HG03442 (cell line): ENCODE data around the gene SRSF4.
"Not testable (repeated sequence)": the region's sequence is repeated elsewhere in the genome, so short reads cannot be mapped to it uniquely, and the experiment has no call there.

ENCODE experiments used
- ATAC-seq: cut with Tn5 transposase; IDR thresholded peaks from one replicate; pipeline ENCODE4 v1.9.1; 2021; ENCODE audit warnings: mild to moderate bottlenecking, moderate library complexity; ENCODE audit not compliant: unreplicated experiment

SRSF4 gene

DNA sequence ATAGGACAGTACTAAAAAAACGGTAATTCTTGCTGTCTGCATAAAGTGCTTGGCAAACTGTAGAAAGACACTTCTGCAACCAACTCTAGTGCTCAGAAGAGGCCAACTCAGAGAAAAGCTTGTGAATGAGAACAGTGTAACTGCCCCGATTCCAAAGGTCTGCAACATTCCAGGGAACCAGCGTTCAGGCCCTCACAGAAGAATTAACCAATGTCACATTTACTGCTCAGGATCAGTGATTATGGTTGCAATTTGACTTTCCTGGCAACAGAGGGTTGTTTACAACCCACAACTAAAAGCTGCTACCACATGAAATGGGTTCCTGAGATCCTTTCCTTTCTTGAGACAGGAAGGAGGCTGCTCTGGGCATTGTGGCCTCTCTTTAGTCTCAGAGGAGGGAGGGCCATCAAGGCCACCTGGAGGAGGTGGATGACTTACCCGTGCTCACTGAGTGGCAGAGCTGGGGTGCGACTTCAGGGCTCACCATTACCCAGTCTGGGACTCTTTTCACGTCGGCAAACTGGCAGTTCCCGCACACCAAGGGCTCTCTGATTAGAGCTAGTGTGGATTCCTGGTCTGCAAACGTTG lies 15.3 kb downstream of the SRSF4 start:
- no peak for ATAC-seq

DNA sequence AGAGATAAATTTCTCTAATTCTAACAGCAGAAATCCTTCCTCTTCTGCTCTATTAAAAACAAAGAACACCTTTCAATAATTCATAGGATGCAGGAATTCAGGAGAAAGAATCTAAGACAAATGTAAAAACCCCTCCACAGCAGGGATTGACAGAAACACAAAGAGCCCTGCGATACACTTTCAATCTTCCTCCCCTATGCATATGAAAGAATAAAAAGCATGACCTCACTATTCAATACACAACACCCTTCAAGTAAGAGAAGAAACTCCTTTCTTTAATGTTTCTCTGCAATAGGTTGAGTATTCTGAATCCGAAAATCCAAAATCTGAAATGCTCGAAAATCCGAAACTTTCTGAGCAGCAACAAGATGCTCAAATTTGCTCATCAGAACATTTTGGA lies 17.1 kb downstream of the SRSF4 start:
- ATAC-seq = no peak

GRCh38 chr1:29162476-29163138 lies 19.1 kb downstream of the SRSF4 start:
- no peak for ATAC-seq

GRCh38 chr1:29162025-29162424 lies 19.7 kb downstream of the SRSF4 start:
- no peak for ATAC-seq

DNA sequence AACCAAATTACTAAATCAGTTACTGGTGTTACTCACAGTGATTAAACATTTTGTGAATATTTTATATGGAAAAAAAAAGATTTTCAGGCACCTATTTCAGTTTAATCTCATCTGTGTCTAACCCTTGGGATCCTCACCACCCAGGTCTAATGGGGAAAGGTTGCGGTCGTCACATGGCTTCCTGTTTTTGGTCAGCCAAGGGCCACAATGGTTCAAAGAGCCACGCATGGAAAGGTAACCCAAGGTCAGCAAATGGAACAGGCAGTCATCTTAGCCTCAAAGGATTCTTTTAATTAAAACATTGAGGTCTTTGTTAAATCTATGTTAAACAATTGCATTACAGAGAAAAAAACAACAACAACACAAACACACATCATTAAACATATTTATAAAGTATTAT lies 21.9 kb downstream of the SRSF4 start:
- no peak for ATAC-seq

DNA sequence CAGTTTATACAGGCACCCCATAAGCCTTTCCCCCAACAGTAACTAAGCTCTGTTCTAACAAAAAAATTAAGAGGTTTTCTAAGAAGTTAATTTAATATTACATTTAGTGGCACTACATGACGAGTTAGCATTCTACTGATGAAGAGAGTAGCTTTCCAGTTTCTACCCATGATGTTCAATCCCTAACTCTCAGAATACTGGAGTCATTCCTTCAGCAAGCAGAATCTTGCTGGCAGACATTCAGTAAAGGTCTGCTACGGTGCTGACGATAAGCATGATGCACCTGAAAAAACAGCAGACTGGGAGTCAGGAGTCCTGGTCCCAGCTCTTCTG lies 24.5 kb downstream of the SRSF4 start:
- ATAC-seq = no peak

DNA sequence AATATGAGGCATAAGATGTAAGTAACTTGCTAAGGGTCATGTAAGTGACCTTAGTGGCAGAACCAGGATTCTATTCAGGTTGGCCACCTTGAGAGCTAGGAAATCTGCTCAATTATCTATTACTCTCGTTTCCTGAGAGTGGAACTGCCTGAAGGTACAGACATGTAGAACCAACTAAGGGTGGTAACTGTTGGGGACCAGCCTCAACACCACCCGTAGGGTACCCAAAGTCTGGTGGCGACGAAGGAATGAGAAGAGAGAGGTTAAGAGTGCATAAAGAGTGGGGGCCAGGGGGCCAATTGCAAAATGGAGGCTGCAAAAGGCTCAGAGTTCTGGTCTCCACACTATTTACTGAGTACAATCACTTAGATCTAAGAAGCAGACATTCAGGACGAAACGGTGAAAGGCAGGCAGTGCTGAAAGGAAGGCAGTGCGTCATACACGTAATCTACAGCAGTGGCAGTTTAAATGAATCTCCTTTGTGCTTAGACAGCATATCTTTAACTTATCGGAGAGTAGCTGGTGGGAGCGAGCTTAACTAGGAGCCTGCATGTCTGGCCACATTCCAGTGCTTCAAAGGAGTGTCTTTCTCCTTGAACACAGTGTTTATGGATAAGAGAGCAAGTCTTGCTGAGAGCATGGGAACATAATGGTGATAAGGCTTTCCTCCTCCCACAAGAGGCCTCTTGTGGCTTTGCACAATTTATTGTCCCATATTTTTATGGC lies 25.0 kb downstream of the SRSF4 start:
- no peak for ATAC-seq

DNA sequence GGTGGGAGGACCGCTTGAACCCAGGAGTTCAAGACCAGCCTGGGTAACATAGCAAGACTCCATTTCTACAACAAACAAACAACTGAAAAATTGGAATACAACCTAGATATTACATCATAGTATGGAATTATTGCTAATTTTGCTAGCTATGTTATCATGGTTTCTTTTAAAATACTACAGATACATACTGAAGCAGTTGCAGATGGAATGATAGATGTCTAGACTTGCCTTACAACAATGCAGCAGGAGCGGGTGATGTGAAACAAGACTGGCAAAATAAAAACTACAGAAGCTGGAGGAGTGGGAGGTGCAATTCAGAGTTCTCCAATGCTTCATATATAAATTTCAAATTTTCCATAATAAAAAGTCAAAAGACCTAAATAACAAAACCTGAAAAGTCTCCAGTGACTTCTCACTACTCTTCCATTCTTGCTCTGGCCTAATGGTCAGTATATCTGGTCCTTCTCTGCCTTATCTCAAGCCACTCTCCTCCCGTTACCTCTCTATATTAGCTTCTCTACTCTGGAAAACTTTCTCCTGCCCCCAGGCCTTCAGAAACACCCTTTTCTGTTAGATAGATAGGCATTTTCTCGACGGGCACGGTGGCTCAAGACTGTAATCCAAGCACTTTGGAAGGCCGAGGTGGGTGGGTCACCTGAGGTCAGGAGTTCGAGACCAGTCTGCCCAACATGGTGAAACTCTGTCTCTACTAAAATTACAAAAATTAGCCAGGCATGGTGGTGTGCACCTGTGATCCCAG lies 29.5 kb downstream of the SRSF4 start:
- ATAC-seq = no peak

DNA sequence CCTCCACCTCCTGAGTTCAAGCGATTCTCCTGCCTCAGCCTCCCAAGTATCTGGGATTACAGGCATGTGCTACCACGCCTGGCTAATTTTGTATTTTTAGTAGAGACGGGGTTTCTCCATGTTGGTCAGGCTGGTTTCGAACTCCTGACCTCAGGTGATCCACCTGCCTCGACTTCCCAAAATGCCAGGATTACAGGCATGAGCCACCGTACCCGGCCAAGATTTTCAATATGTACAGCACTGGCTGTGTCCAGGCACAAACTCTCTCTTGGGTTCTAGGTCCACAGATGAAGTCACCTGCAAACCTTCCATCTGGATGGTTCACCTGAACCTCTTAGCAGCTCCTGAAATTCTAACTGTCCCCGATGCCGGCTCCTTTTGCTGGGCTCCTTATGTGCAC lies 31.4 kb downstream of the SRSF4 start:
- ATAC-seq = not testable (repeated sequence)

DNA sequence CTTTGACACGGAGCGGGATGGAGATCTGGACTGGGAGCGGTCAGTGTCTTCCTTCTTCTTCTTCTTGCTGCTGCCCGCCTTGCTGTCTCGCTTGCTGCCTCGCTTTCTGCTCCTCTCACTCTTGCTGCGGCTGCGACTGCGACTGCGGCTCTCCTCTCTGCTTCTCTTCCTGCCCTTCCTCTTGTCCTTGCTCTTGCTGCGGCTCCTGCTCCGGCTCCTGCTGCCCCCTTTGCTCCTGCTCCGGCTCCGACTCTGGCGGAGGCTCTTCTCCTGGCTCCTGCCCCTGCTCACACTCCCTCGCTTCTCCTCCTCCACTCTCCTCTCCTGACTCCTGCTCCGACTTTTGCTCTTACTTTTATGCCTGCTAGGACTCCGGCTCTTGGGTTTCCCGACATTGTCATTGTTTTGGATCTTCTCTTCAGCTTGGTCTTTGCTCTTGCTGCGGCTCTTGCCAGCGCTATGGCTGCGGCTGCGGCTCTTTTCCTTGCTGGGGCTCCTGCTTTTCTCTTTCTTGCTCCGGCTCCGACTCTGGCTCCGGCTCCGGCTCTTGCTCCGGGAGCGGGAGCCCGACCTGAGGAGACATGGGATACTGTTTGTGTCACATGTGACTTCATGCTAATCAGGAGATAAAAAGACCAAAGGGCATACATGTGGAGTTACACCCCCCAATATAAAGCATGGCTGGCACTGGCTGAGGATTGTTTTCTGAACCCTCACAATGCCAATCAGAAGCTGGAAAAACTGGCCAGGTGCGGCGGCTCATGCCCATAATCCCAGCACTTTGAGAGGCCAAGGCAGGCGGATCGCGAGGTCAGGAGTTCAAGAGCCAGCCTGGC lies 32.8 kb downstream of the SRSF4 start:
- ATAC-seq = no peak

DNA sequence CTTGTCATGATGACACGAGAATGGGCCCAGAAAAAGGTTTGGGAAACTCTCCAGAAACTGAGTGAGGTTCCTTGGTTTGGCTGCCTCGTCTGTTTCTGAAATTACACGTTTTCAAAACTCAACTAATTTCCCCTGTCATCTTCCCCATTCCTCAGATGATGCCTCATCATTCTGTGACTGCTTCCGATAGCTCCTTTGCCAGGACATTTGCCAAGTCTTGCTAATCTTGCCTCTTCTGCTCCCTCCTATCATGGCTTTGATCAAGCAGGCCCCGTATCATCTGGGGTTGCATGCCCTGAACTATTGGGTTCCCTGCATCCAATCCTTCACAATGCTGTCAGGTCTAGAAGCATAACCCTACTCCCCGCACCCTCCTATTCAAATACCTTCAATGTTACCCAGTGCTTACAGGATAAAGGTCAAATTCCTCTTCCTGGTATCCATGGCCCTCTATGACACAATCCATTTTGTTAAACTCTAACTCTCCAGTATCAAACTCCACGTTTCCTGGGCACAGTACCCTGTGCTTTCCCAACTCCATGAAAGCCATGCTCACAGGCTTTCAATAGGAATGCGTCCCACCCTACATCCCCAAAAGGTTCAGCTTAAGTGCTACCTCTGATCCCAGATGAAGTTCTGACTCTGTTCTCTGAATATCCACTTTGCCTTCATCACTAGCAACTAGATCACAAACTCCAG lies 35.8 kb downstream of the SRSF4 start:
- ATAC-seq = no peak

GRCh38 chr1:29144178-29144577 lies 37.5 kb downstream of the SRSF4 start:
- ATAC-seq = no peak

- no peak for ATAC-seq
Observed at GRCh38 chr1:29142714-29143113, 39.0 kb downstream of the SRSF4 start.

DNA sequence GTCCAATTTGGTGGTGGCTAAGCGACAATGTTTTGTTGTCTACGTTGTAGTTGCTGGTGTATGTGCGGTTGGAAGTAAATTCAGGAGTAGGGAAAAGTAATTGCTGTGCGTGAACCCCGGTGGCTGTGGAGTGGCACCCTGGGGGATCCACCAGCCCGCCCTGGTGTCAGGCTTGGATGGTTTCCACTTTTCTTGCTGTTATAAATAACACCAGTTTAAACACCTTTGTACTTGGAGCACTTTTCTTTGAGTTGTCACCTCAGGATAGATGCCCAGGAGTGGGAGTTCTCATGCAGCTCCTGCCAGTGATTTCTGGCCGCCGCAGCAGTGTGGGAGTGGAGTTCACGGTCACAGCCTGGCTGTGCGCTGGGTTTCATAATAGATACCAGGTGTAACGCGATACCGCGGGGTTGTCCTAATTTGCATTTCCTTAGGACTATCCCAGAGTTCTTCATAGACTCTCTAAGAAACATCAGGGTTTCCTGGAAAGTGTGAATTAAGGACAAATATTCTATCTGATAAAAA lies 45.2 kb downstream of the SRSF4 start:
- ATAC-seq = no peak

DNA sequence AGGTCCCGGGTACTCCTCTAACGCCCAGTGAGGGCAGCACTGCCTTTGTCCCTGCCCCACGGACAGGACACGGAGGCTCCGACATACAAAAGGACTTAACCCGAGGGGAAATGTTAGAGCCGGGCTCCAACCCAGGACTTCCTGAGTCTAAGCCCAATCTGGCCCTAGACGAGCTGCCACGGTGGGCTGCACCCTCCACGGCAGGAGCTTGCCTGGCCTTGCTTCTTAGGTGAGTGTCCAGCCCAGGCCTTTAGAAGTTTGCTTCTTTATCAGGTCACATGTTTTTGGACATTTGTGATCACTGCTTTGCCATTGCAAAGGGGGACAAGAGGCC lies 47.0 kb downstream of the SRSF4 start:
- no peak for ATAC-seq

DNA sequence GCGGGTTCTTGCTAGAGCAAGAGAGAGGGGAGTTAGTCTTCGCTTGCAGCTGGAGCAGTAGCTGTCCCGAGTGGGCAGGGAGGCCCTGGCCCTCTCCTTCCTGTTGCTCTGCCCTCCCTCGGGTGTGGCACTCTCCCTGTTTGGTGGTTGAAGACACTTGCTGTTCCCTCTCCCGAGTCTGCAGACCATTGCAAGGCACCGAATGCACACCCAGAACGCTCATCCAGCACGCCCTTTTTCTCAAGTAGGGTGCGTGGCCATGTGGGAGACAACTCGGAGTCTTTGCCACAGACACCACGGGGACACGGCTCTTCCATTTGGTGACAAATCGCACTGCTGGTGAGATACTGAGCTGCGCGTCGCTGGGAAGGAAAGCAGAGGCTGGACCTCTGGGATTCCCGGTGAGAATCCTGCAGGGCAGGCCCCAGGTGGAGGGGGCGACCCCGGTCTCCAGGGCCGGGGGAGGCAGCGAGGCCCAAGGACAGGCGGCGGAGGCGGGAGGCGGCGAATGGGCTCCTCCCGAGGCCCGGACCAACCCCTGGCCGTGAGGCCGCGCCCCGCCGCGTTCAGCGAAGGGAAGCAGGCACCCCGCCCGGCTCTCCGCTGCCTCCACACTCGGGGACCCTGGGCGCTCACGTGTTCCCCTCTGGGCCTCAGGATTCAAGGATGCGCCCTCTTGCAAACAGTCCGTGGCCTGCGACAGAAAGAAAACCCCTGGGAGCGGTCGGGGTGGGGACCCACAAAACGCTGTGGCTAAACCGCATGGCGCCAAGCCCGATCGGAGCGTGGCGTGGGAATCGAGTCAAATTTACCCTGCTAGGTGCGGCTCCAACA lies 47.6 kb downstream of the SRSF4 start:
- ATAC-seq = no peak

- ATAC-seq = not testable (repeated sequence)
Observed at GRCh38 chr1:29131056-29131455, 50.6 kb downstream of the SRSF4 start.

- no peak for ATAC-seq
Observed at GRCh38 chr1:29129916-29130315, 51.8 kb downstream of the SRSF4 start.

GRCh38 chr1:29128739-29129138 lies 53.0 kb downstream of the SRSF4 start:
- no peak for ATAC-seq
